Chondrocyte (in vitro differentiated cells): ENCODE data around the gene ST7. TPM values are rescaled to one million over a fixed set of nuclear protein-coding genes. Genes with fewer than 3 reads are reported as not detected.

Experiments
- DNase-seq: peaks from one replicate; pipeline ENCODE4 v3.0.0; 2021; ENCODE audit warnings: mixed read lengths, low spot score
- H3K27ac Mint-ChIP-seq: one replicate; pipeline ENCODE4 v1.8.0; 2021; ENCODE audit warnings: mild to moderate bottlenecking, moderate library complexity, mixed read lengths; ENCODE audit not compliant: unreplicated experiment
- H3K27me3 Mint-ChIP-seq: 2 replicates; pipeline ENCODE4 v1.8.0; 2021; ENCODE audit warnings: low read depth, mixed read lengths
- H3K36me3 Mint-ChIP-seq: 2 replicates; pipeline ENCODE4 v1.8.0; 2021; ENCODE audit warnings: low read depth, mixed read lengths
- H3K4me1 Mint-ChIP-seq: 2 replicates; pipeline ENCODE4 v1.8.0; 2021; ENCODE audit warnings: low read depth, mild to moderate bottlenecking, mixed read lengths
- H3K4me3 Mint-ChIP-seq: one replicate; pipeline ENCODE4 v1.8.0; 2021; ENCODE audit warnings: mild to moderate bottlenecking, moderate library complexity, mixed read lengths; ENCODE audit not compliant: unreplicated experiment
- H3K9me3 Mint-ChIP-seq: 2 replicates; pipeline ENCODE4 v1.8.0; 2021; ENCODE audit warnings: low read depth, mixed read lengths
- total RNA-seq: library from RNA; stranded (reverse); gene quantifications from 3 replicates; pipeline ENCODE4 v1.2.1, GENCODE V29; 2021
- TF ChIP-seq, protein P1 (sequence below): fragments of 200-600 bp; sonication (generic); IDR thresholded peaks from 2 replicates; pipeline ENCODE4 v1.5.0; 2021; ENCODE audit warnings: antibody characterized with exemption, mild to moderate bottlenecking, moderate library complexity

ST7 gene
- total RNA-seq, 1 donor from 2014 or later: 69.7 TPM

DNA sequence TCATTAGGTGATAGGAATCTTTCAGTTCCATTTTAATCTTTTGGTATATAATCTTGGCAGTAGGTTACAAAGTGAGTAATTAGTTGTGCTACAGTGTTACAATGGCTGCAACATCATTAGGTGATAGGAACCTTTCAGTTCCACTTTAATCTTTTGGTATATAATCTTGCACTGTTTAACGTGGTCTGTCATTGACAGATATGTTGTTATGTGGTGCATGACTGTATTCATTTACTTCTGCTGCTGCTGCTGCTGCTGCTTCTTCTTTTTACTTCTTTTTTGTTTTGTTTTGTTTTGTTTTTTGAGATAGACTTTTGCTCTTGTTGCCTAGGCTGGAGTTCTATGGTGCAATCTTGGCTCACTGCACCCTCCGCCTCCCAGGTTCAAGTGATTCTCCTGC is 28.6 kb downstream of the ST7 start:
- no peak for DNase-seq
- Mint-ChIP-seq H3K4me3 (no peak overlapping the region), H3K27me3 (no peaks in the 10 kb centered on the region), H3K36me3 (no peaks in the 10 kb centered on the region), H3K27ac (no peak overlapping the region), H3K9me3 (no peaks in the 10 kb centered on the region), H3K4me1 (peaks cover 29% of the 10 kb centered on the region)
- TF ChIP-seq, protein P1, sequence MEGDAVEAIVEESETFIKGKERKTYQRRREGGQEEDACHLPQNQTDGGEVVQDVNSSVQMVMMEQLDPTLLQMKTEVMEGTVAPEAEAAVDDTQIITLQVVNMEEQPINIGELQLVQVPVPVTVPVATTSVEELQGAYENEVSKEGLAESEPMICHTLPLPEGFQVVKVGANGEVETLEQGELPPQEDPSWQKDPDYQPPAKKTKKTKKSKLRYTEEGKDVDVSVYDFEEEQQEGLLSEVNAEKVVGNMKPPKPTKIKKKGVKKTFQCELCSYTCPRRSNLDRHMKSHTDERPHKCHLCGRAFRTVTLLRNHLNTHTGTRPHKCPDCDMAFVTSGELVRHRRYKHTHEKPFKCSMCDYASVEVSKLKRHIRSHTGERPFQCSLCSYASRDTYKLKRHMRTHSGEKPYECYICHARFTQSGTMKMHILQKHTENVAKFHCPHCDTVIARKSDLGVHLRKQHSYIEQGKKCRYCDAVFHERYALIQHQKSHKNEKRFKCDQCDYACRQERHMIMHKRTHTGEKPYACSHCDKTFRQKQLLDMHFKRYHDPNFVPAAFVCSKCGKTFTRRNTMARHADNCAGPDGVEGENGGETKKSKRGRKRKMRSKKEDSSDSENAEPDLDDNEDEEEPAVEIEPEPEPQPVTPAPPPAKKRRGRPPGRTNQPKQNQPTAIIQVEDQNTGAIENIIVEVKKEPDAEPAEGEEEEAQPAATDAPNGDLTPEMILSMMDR: no peak

DNA sequence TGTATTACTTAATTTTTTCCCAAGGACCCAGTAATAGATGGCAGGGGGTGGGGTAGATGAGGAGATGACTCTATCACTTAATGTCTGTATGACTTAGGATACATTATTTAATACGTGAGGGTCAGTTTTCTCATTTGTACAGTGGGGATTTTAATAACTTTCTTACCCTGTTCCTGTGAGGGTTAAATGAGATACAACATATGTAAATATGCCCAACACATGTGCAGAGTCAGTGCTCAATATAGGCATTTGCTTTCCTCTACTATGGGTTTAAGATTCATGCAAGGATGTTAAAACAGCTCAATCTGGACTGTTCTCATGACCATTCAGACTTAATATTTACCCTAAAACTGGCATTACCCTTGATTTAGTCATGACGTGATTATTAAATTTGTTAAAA is 31.2 kb downstream of the ST7 start:
- H3K4me3 Mint-ChIP-seq: no peak overlapping the region
- no peak for DNase-seq
- H3K4me1 Mint-ChIP-seq: peaks cover 27% of the 10 kb centered on the region

DNA sequence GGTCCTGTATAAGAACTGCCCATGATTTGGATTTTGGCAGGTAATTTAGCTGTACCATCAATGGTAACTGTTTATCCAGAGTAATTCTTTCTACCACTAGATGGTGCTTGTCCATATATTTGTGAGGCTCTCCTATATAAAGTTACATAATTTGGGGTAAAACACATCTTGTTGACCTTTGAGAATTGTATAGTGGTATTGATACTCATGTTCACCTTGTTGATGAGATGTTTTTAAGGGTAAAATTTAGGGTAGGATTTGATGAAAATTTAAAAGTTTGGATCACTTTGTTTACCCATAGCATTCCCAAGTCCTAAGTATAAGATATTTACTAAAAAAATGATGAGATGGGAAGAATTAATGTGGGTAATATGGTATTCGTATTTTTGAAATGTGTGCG is 31.6 kb downstream of the ST7 start:
- Mint-ChIP-seq H3K9me3 (no peaks in the 10 kb centered on the region), H3K4me3 (no peak overlapping the region), H3K27me3 (no peaks in the 10 kb centered on the region), H3K4me1 (peaks cover 25% of the 10 kb centered on the region), H3K27ac (no peak overlapping the region), H3K36me3 (no peaks in the 10 kb centered on the region)
- DNase-seq: no peak
- TF ChIP-seq, protein P1: peak; percentile 96

More for the DNA sequence above, 31.2 kb downstream of the ST7 start:
- Mint-ChIP-seq H3K9me3 (no peaks in the 10 kb centered on the region), H3K27ac (no peak overlapping the region), H3K27me3 (no peaks in the 10 kb centered on the region), H3K36me3 (no peaks in the 10 kb centered on the region)
- TF ChIP-seq, protein P1: no peak

DNA sequence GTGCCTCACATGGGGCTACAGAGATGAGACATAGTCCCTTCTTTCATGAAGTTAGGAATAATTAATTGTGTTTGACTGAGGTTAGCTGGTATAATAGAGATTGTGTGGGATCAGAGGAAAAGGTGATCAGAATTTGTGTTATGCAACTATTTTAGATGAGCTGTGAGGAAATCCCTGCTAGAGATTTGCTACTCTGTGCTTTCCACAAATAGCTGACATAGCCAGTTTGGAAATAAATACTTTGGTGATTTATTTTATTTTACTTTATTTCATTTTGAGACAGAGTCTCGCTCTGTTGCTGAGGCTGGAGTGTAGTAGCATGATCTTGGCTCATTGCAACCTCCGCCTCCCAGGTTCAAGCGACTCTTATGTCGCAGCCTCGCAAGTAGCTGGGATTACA is 32.3 kb downstream of the ST7 start:
- Mint-ChIP-seq H3K27ac (no peak overlapping the region), H3K36me3 (no peaks in the 10 kb centered on the region), H3K27me3 (no peaks in the 10 kb centered on the region), H3K4me1 (peaks cover 25% of the 10 kb centered on the region), H3K4me3 (no peak overlapping the region), H3K9me3 (no peaks in the 10 kb centered on the region)
- DNase-seq: no peak
- TF ChIP-seq, protein P1: no peak

DNA sequence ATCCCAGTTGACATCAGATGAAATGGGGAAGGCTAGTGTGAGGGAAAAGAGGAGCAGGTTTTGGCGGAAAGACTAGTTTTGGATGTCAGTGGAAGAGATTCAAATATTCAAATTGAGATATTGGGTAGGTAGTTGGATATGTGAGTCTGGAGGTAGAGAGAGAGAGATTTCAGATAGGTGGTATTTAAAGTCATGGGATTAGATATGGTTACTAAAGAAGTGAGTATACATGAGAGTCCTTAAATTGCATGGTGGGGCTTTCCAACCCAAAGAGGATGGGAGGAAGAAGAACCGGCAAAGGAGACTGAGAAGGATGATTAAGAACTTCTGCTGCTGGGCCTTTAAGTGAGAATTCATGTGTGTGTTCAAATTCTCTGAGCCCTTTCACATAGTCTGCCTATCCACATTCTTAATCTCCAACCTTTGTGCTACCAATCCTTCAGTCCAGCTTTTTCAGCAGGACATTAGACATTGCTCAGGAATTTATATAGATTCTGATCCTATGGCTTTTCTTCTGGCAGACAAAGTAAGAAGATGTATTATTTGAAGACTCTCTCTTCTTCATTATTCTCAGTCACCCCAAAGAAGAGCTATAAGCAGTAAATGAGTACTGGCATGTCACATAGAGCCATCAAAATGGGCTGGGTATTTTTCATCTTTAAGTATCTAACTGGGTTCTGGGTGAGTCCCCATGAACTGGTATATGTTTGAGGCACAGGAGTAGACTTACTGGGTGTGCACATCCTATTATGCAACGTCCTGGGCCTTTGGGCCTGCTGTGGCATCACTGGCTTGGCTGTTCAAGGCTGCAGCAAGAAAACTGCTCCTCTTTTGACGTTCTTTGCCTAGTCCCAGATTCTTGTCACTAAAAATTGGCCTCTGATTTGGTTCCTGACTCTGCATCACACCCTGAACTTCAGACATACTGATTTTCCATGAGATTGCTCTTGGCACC is 33.6 kb downstream of the ST7 start:
- TF ChIP-seq, protein P1: no peak
- Mint-ChIP-seq H3K4me1 (peaks cover 25% of the 10 kb centered on the region), H3K9me3 (no peaks in the 10 kb centered on the region), H3K36me3 (no peaks in the 10 kb centered on the region), H3K27ac (no peak overlapping the region), H3K4me3 (no peak overlapping the region), H3K27me3 (no peaks in the 10 kb centered on the region)
- no peak for DNase-seq
